Suppressor macrophage treated with lipopolysaccharide for 4 hours (primary cell): Measurements from ENCODE around the gene MAGI2.
"Not testable (repeated sequence)": the region's sequence is repeated elsewhere in the genome, so short reads cannot be mapped to it uniquely, and the experiment has no call there.

Experiments used
- DNase-seq: peaks from one replicate; pipeline ENCODE4 v3.0.0-alpha.2; 2020

Gene MAGI2

GRCh38 chr7:78383096-78383880 lies 1070.2 kb downstream of the MAGI2 start:
- no peak for DNase-seq

- DNase-seq: no peak
Measured at GRCh38 chr7:78379148-78379547, 1074.3 kb downstream of the MAGI2 start.

- DNase-seq: no peak
Measured at GRCh38 chr7:78377532-78377931, 1075.9 kb downstream of the MAGI2 start.

- no peak for DNase-seq
Measured at GRCh38 chr7:78370936-78371335, 1082.5 kb downstream of the MAGI2 start.

GRCh38 chr7:78368771-78369170 lies 1084.7 kb downstream of the MAGI2 start:
- DNase-seq: no peak

- no peak for DNase-seq
Measured at GRCh38 chr7:78367280-78367773, 1086.1 kb downstream of the MAGI2 start.

GRCh38 chr7:78363866-78364265 lies 1089.6 kb downstream of the MAGI2 start:
- DNase-seq: no peak

GRCh38 chr7:78359836-78360235 lies 1093.6 kb downstream of the MAGI2 start:
- DNase-seq: no peak

GRCh38 chr7:78357709-78358108 lies 1095.8 kb downstream of the MAGI2 start:
- DNase-seq: no peak

GRCh38 chr7:78355834-78356233 lies 1097.6 kb downstream of the MAGI2 start:
- DNase-seq: no peak

GRCh38 chr7:78350926-78351325 lies 1102.5 kb downstream of the MAGI2 start:
- DNase-seq: no peak

GRCh38 chr7:78350391-78350790 lies 1103.1 kb downstream of the MAGI2 start:
- no peak for DNase-seq

GRCh38 chr7:78346827-78347226 lies 1106.6 kb downstream of the MAGI2 start:
- DNase-seq: no peak

GRCh38 chr7:78345979-78346378 lies 1107.5 kb downstream of the MAGI2 start:
- DNase-seq: no peak

GRCh38 chr7:78345293-78345911 lies 1108.1 kb downstream of the MAGI2 start:
- DNase-seq: no peak

- DNase-seq: no peak
Measured at GRCh38 chr7:78334426-78334825, 1119.0 kb downstream of the MAGI2 start.

- DNase-seq: no peak
Measured at GRCh38 chr7:78333530-78334425, 1119.7 kb downstream of the MAGI2 start.

GRCh38 chr7:78329001-78329655 lies 1124.3 kb downstream of the MAGI2 start:
- DNase-seq: no peak

GRCh38 chr7:78327718-78328117 lies 1125.7 kb downstream of the MAGI2 start:
- DNase-seq: no peak

- no peak for DNase-seq
Measured at GRCh38 chr7:78326876-78327275, 1126.6 kb downstream of the MAGI2 start.

GRCh38 chr7:78326189-78326588 lies 1127.3 kb downstream of the MAGI2 start:
- no peak for DNase-seq

GRCh38 chr7:78323118-78323517 lies 1130.3 kb downstream of the MAGI2 start:
- DNase-seq: no peak

GRCh38 chr7:78322231-78322630 lies 1131.2 kb downstream of the MAGI2 start:
- DNase-seq: not testable (repeated sequence)
